ENCODE data around the gene FUT2. TPM values are rescaled to one million over a fixed set of nuclear protein-coding genes. Genes with fewer than 3 reads are reported as not detected.

FUT2 gene
- total and polyA plus RNA-seq, 2 of the 13 experiments (the other 11 are each of a cell fraction or from before 2014, with no cell fraction given), result 0.07 TPM; not detected in 1

DNA sequence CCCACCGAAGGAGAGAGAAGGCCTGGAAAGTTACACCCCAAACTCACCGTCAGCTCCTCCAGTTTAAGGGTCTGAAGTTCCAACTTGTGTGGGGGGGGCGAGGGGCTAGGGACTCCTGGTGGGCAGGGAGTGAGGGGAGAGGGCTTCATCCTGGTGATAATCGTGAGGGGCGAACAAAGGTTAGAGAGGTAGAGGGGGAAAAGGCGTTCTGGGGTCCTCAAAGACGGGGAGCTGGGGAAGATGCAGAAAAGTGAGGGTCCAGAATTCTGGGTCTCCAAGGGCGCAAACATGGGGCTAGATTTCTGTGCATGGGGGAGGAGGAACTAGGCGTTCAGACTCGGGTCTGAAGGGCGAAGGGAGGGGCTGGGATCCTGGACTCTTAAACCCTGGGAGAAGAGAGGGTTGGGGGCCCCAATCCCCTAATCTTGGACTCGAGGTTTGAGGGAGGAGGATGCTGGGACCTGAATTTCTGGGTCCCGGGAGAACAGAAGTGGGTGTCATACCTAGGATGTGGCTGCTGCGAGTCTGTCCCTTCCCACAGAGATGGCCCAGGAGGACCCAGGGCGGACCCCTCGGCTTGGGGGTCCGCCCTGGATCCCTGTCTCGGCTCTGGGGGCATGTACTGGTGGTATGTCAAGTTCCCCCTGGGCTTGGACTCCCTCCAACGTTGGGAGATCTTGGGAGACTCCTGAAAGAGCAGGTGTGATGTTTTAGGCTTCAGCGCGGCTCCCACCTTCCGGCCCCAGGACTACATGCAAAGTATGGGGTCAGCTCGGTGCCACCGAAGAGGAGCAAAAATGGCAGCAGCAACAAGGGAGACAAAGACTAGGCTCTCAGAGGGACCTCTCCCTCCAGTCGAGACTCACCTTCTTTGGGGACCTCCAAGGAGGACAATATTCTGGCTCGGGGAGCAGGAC, 19.2 kb downstream of the FUT2 start (continued):
- TF ChIP-seq ZNF790 (CRISPR knock-in tag; IDR thresholded peaks at IDR 0.05; ENCODE audit: borderline replicate concordance), result 0 out of 2 replicates have a peak, but pooled peaks have one; percentile 11
- TF ChIP-seq AHDC1 (CRISPR knock-in tag; IDR thresholded peaks at IDR 0.05; ENCODE audit: borderline replicate concordance), result peak; percentile 41; the same call in 1 of the 2 replicates
- TF ChIP-seq PATZ1 (CRISPR knock-in tag; IDR thresholded peaks at IDR 0.05), result peak; percentile 54; the same call in 1 of the 2 replicates
- TF ChIP-seq ZNF788 (CRISPR knock-in tag; IDR thresholded peaks at IDR 0.05; ENCODE audit: borderline replicate concordance), result peak; percentile 63
- TF ChIP-seq ZFP36 (IDR thresholded peaks at IDR 0.05; ENCODE audit: borderline replicate concordance, low read depth, low read length, partially characterized antibody), result no peak
- TF ChIP-seq PHF5A (CRISPR knock-in tag; IDR thresholded peaks at IDR 0.05; ENCODE audit: low read depth, unreplicated experiment), result peak; percentile 50
- TF ChIP-seq KLF16 (CRISPR knock-in tag; IDR thresholded peaks at IDR 0.05), result 0 out of 4 replicates have a peak, but pooled peaks of 1 of the 2 experiments have one; percentile 18
- peak; percentile 35; the same call in 1 of the 2 replicates for TF ChIP-seq DMAP1 (CRISPR knock-in tag; IDR thresholded peaks at IDR 0.05)
- no peak; the same call in 1 of the 2 replicates for TF ChIP-seq ZNF34 (CRISPR knock-in tag; IDR thresholded peaks at IDR 0.05; ENCODE audit: borderline replicate concordance)
- peak; percentile 92 for TF ChIP-seq ZNF850 (CRISPR knock-in tag; conservative IDR thresholded peaks at IDR 0.05)
- TF ChIP-seq, protein P1, sequence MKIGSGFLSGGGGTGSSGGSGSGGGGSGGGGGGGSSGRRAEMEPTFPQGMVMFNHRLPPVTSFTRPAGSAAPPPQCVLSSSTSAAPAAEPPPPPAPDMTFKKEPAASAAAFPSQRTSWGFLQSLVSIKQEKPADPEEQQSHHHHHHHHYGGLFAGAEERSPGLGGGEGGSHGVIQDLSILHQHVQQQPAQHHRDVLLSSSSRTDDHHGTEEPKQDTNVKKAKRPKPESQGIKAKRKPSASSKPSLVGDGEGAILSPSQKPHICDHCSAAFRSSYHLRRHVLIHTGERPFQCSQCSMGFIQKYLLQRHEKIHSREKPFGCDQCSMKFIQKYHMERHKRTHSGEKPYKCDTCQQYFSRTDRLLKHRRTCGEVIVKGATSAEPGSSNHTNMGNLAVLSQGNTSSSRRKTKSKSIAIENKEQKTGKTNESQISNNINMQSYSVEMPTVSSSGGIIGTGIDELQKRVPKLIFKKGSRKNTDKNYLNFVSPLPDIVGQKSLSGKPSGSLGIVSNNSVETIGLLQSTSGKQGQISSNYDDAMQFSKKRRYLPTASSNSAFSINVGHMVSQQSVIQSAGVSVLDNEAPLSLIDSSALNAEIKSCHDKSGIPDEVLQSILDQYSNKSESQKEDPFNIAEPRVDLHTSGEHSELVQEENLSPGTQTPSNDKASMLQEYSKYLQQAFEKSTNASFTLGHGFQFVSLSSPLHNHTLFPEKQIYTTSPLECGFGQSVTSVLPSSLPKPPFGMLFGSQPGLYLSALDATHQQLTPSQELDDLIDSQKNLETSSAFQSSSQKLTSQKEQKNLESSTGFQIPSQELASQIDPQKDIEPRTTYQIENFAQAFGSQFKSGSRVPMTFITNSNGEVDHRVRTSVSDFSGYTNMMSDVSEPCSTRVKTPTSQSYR (CRISPR knock-in tag; IDR thresholded peaks at IDR 0.05; ENCODE audit: borderline replicate concordance), result 0 out of 2 replicates have a peak, but pooled peaks have one; percentile 45
- no peak for TF ChIP-seq POLR2AphosphoS2 (IDR thresholded peaks at IDR 0.05; ENCODE audit: low read depth, low read length)
- 0 out of 2 replicates have a peak, but pooled peaks have one; percentile 6 for TF ChIP-seq ETV5 (CRISPR knock-in tag; IDR thresholded peaks at IDR 0.05; ENCODE audit: borderline replicate concordance)
- no peak for TF ChIP-seq ETV6 (CRISPR knock-in tag; conservative IDR thresholded peaks at IDR 0.05)
- no peak for TF ChIP-seq REXO4 (CRISPR knock-in tag; IDR thresholded peaks at IDR 0.05; ENCODE audit: borderline replicate concordance)
- TF ChIP-seq EP300 (IDR thresholded peaks at IDR 0.05; ENCODE audit: low read depth in 2 of 2, low read length in 2 of 2), result peak in 1 of 2 experiments; percentile 5; a peak in 1 of 4 replicates
- no peak for TF ChIP-seq EP300 (CRISPR knock-in tag; IDR thresholded peaks at IDR 0.05; ENCODE audit: borderline replicate concordance)
